KMS-11 (cell line): ENCODE data around the gene THAP11.

ENCODE experiments used
- H2AFZ ChIP-seq: fragments of 200-600 bp; sonication (generic); 2 replicates; pipeline ENCODE4 v1.6.1; 2016; ENCODE audit warnings: antibody characterized with exemption, mixed run types, low read depth
- H3K27ac ChIP-seq: fragments of 200-600 bp; sonication (generic); 2 replicates; pipeline ENCODE4 v1.6.1; 2016; ENCODE audit warnings: mild to moderate bottlenecking, mixed run types
- H3K27me3 ChIP-seq: fragments of 200-600 bp; sonication (generic); 2 replicates; pipeline ENCODE4 v1.6.1; 2017; ENCODE audit warnings: mild to moderate bottlenecking, low read depth, mixed run types, moderate library complexity; ENCODE audit not compliant: insufficient read depth
- H3K36me3 ChIP-seq: fragments of 200-600 bp; sonication (generic); 2 replicates; pipeline ENCODE4 v1.6.1; 2017; ENCODE audit warnings: mild to moderate bottlenecking, mixed run types; ENCODE audit not compliant: insufficient read depth
- H3K4me1 ChIP-seq: fragments of 200-600 bp; sonication (generic); 2 replicates; pipeline ENCODE4 v1.6.1; 2016; ENCODE audit warnings: mild to moderate bottlenecking, low read depth, mixed run types; ENCODE audit not compliant: poor library complexity, severe bottlenecking
- H3K4me2 ChIP-seq: fragments of 200-600 bp; sonication (generic); 2 replicates; pipeline ENCODE4 v1.7.0; 2016; ENCODE audit warnings: mild to moderate bottlenecking, mixed run types
- H3K4me3 ChIP-seq: fragments of 200-600 bp; sonication (generic); IDR thresholded peaks from 2 replicates; pipeline ENCODE4 v1.6.1; 2017; ENCODE audit warnings: low read depth, low read length, mixed read lengths; ENCODE audit not compliant: insufficient read depth
- H3K79me2 ChIP-seq: fragments of 200-600 bp; sonication (generic); 2 replicates; pipeline ENCODE4 v1.6.1; 2016; ENCODE audit warnings: low read depth, mixed run types; ENCODE audit not compliant: insufficient read depth
- H3K9ac ChIP-seq: fragments of 200-600 bp; sonication (generic); 2 replicates; pipeline ENCODE4 v1.6.1; 2016; ENCODE audit warnings: mild to moderate bottlenecking, mixed run types
- H4K20me1 ChIP-seq: fragments of 200-600 bp; sonication (generic); 2 replicates; pipeline ENCODE4 v1.6.1; 2016; ENCODE audit warnings: mild to moderate bottlenecking, mixed run types; ENCODE audit not compliant: insufficient read depth
- CTCF ChIP-seq: fragments of 200-600 bp; sonication (generic); conservative IDR thresholded peaks from 2 replicates; pipeline ENCODE4 v1.6.1; 2017; ENCODE audit warnings: low read depth, mild to moderate bottlenecking, antibody characterized with exemption, low read length, moderate library complexity, mixed read lengths

The THAP11 gene

GRCh38 chr16:67847064-67847861 lies 5.1 kb downstream of the THAP11 start, which contains the start of gene CENPT:
CENPT (minus strand) TSS chr16:67847693; CDS start chr16:67833859, 13,834 bp downstream.
- Histone ChIP-seq H3K9ac (peak within 1 kb of the TSS; percentile 77), H3K4me3 (no peak within 1 kb of the TSS), H3K4me1 (peaks cover 33% of the 10 kb centered on the region), H4K20me1 (no peaks in the 10 kb centered on the region), H3K36me3 (no peaks in the 10 kb centered on the region), H3K4me2 (peak within 1 kb of the TSS; percentile 88), H3K79me2 (peaks cover 82% of the 10 kb centered on the region), H3K27me3 (no peaks in the 10 kb centered on the region), H2AFZ (peak within 1 kb of the TSS; percentile 55), H3K27ac (peak within 1 kb of the TSS; percentile 58)
- no peak for TF ChIP-seq CTCF

DNA sequence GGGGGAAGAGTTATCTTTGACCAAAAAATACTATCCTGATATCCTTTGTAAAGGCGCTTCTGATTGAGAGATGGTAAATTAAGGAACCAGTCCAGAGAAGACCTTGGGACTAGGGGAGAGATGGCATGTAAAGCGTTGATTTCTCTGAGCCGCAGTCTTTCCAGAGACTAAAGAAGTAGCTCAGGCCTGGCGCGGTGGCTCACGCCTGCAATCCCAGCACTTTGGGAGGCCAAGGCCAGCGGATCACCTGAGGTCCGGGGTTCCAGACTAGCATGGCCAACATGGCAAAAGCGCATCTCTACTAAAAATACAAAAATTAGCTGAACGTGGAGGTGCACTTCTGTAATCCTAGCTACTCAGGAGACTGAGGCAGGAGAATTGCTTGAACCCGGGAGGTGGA lies 6.0 kb downstream of the THAP11 start:
- Histone ChIP-seq H3K4me1 (peaks cover 33% of the 10 kb centered on the region), H4K20me1 (no peaks in the 10 kb centered on the region), H3K4me3 (no peak overlapping the region), H3K4me2 (peak overlapping the region; percentile 86), H2AFZ (no peak overlapping the region), H3K9ac (peak overlapping the region; percentile 77; the same call in 1 of the 2 replicates), H3K79me2 (peaks cover 83% of the 10 kb centered on the region), H3K36me3 (no peaks in the 10 kb centered on the region), H3K27me3 (no peaks in the 10 kb centered on the region), H3K27ac (no peak overlapping the region)
- no peak for TF ChIP-seq CTCF

- Histone ChIP-seq H3K27me3 (no peaks in the 10 kb centered on the region), H3K79me2 (peaks cover 90% of the 10 kb centered on the region), H4K20me1 (peaks cover 14% of the 10 kb centered on the region), H3K27ac (no peak overlapping the region), H3K36me3 (no peaks in the 10 kb centered on the region), H3K4me1 (peaks cover 24% of the 10 kb centered on the region), H3K9ac (no peak overlapping the region), H3K4me3 (no peak overlapping the region), H3K4me2 (no peak overlapping the region), H2AFZ (no peak overlapping the region)
- TF ChIP-seq CTCF, result no peak
These were observed 11.6 kb downstream of the THAP11 start for GRCh38 chr16:67853670-67854069.

- Histone ChIP-seq H3K4me2 (no peak overlapping the region), H2AFZ (no peak overlapping the region), H4K20me1 (peaks cover 14% of the 10 kb centered on the region), H3K79me2 (peaks cover 83% of the 10 kb centered on the region), H3K9ac (no peak overlapping the region), H3K27ac (no peak overlapping the region), H3K36me3 (no peaks in the 10 kb centered on the region), H3K4me3 (no peak overlapping the region), H3K4me1 (peaks cover 30% of the 10 kb centered on the region), H3K27me3 (no peaks in the 10 kb centered on the region)
- TF ChIP-seq CTCF, result no peak
These were observed 13.7 kb downstream of the THAP11 start for GRCh38 chr16:67855789-67856188.
